Stimulated activated CD8-positive, alpha-beta memory T cell treated with anti-CD3 and anti-CD28 coated beads, Interleukin-7, amount 100 ng/mL, for 1 hour (primary cell): ENCODE measurements around the gene ACAD11.
"Not testable (repeated sequence)": the region's sequence is repeated elsewhere in the genome, so short reads cannot be mapped to it uniquely, and the experiment has no call there.

Experiments used
- DNase-seq, 2 donors: peaks; one replicate each; pipeline ENCODE4 v3.0.0-alpha.2; 2020; ENCODE audit warnings: low read depth in 2 of 2

ACAD11 gene

GRCh38 chr3:132597660-132598059 lies 61.9 kb downstream of the ACAD11 start:
- no peak for DNase-seq

GRCh38 chr3:132596816-132597433 lies 62.7 kb downstream of the ACAD11 start, which contains the start of gene ACKR4:
TSS of gene ACKR4 (plus strand) at chr3:132597270. CDS start at chr3:132600398, 3,128 bp downstream.
- no peak for DNase-seq

GRCh38 chr3:132596326-132596725 lies 63.3 kb downstream of the ACAD11 start:
- no peak for DNase-seq

- no peak for DNase-seq
These were observed 64.6 kb downstream of the ACAD11 start for GRCh38 chr3:132595014-132595413.

DNA sequence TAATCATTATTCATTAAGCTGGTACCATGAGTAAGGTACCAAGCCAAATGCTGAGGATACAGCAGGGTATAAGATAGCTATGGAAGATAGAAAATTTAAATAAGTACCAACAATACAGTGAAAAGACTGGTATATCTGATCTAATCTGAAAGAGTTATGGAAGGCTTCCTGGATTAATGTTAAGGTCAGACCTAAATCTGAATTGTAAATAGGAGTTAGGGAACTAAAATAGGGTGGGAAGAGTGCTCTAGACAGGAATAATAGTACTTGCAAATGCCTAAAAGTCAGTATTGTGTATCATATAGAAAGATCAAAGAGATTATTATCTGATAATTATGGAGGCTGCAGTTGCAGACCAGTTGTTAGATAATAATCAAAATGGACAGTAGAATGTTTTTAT lies 65.1 kb downstream of the ACAD11 start:
- DNase-seq, result no peak

GRCh38 chr3:132593947-132594323 lies 65.7 kb downstream of the ACAD11 start:
- no peak for DNase-seq

DNA sequence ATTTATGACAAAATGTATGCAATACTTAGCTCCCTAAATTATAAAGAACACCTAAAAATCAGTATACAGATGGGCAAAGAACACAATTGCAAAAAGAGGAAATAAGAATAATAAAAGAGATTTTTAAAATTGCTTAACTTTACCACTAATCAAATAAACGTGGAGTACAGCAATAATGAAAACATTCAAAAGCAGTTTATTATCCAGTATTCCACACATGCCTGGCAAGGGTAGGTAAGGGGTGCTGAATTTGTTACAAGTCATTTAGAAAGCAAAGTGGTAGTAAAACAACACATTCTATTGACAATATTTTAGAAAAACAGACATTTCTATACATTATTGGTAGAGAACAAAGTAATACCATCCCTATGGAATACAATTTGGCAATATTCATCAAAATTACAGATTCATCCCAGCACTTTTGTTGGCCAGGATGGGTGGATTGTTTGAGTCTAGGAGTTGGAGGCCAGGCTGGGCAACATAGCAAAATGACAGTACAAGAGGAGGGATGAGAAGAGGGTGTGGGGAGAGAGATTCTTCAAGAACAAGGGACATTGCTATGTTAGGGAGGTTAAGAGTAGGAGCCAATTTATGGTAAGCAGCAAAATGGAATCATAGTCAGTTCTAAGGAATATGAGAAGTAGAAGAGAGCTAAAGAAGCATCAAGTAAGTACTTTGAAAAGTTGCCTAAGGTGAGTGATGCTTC lies 66.2 kb downstream of the ACAD11 start:
- no peak for DNase-seq

DNA sequence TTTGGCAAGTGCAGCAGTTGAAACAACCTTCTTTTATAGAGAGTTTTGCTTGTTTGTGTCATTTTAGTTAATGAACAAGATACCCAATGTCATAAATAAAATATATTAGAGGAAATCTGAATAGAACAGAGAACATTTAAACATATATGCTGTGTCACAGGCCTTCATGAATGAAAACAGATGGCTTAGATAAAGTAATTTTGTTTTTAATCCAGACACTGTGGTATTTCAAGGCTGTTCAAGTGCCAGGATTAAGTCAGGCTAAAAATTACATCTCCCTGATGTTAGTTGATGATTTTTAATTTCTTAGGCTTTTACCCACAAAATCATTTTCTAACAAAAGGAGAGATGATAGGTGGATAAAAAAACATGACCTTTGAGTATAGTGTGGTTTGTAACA lies 67.4 kb downstream of the ACAD11 start:
- no peak for DNase-seq

DNA sequence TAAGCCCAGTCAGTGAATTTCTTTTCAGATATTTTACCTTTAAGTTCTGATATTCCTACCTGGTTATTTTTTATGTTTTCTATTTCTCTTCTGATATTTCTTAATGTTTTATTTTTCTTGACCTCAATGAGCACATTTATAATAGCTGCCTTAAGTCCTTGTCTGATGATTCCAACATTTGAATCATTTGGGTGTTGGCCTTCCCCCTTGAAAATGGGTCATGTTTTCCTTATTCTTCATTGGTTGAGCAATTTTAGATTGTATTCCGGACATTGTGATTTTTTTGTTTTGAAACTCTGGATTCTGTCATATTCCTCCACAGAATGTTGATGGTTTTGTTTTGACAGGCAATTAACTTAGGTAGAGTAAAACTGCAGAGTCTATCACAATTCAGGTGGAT lies 72.2 kb downstream of the ACAD11 start:
- DNase-seq, result no peak

GRCh38 chr3:132573797-132574211 lies 85.8 kb downstream of the ACAD11 start:
- no peak for DNase-seq

- no peak for DNase-seq
These were observed 89.6 kb downstream of the ACAD11 start for GRCh38 chr3:132570016-132570415.

- no peak for DNase-seq
These were observed 90.0 kb downstream of the ACAD11 start for GRCh38 chr3:132569580-132569979.

DNA sequence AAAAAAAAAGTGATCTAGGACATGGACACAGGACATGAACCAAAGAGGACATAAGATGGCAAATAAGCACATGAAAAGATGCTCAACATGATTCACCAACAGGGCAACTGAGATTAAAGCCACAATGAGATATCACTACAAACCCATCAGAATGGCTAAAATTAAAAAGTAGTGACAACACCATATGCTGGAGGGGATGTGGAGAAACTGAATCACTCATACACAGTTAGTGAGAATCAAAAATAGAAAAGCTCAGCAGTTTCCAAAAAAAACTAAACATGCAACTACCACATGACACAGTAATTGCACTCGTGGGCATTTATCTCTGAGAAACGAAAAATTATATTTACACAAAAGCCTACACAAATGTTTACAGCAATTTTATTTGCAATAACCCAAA lies 90.5 kb downstream of the ACAD11 start:
- DNase-seq, result no peak

- DNase-seq, result no peak
These were observed 91.2 kb downstream of the ACAD11 start for GRCh38 chr3:132568422-132568821.

GRCh38 chr3:132564070-132564465 lies 95.5 kb downstream of the ACAD11 start:
- no peak for DNase-seq

DNA sequence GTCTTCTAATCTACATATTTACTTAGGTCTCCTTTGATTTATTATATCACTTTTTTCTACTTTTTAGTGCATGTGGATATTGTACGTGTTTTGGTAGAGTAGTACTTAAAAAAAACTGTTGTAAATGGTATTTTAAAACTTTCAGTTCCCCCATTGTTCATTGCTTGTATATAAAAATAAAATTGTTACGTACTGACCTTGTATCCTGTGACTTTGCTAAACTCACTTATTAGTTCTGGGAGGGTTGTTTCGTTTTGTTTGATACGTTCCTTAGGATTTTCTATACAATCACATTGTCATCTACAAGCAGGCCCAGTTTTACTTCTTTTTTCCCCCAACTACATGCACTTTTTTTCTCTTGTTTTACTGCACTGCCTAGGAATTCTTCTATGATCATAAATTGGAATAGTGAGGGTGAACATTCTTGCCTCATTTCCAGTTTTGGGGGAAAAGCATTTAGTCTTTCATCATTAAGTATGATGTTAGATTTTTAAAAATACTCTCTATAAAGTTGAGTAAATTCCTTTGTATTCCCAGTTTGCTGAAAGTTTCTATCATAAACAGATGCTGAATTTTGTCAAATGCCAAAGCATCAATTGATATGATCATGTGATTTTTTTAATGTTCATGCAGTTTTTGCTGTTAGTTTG lies 96.1 kb downstream of the ACAD11 start:
- no peak for DNase-seq

DNA sequence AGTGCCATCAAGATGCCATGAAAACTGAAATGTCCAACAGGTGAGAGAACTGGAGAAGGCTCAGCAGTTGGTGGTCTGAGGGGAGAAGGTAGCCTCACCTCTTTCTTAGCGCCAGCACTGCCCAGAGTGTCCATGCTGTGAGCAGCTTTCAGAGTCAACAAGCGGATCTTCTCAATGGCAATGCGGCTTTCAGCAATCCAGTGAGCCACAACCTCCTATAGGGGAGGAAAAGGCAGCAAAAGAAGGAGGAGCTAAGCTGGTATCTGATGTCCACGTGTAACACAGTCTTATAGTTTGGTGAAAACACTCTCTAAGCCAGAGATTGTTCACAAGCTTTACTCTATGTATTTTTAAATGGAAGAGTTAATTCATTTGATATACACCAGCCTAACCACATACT lies 98.6 kb downstream of the ACAD11 start:
- no peak for DNase-seq

DNA sequence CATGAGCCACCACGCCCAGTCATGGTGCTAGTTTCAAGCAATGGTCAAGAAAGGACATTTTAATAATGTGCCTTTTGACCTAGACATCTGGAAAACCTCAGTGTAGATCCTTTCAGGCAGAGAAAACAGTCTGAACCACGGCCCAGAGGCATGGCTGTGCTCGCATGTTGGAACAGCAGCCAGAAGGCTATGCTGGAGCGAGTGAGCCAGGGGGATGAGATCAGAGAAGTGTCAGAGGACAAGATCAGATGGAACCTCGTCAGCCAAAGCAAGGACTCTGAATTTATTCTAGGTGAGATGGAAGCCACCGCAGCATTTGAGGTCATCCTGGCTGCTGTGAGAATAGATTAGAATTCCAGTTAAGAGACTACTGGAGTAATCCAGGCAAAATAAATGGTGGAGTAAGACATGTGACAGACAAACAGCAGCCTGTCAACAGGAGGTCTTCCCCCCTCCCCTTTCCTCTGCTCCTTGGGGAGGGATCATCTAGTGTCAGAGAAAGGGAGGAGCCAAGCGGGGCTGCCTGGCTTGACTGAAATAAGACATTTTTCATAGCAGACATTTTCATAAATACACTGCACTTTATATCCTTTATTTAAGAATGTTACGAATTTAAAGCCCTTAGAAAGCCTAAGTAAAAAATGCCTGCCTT lies 103.0 kb downstream of the ACAD11 start:
- DNase-seq, result no peak

GRCh38 chr3:132556036-132556386 lies 103.6 kb downstream of the ACAD11 start:
- not testable (repeated sequence) for DNase-seq

- no peak for DNase-seq
These were observed 104.1 kb downstream of the ACAD11 start for GRCh38 chr3:132555306-132556035.

DNA sequence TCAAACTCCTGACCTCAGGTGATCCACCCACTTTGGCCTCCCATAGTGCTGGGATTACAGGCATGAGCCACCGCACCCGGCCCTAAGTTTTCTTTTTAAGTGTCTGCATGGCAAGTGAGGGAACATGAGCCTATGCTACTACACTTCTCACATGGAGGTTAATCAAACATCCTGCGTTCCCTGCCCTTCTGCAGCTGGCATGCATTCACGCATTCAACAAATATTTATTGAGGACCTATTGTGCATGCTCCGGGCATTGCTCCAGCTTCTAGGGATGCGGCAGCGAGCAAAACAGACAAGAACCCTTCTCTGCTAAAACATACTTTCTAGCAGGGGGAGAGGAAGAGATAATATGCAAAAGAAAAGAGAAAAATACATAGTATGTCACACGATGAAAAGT lies 105.2 kb downstream of the ACAD11 start:
- DNase-seq, result no peak

- DNase-seq, result no peak
These were observed 105.8 kb downstream of the ACAD11 start for GRCh38 chr3:132553826-132554225.
